GM18508 (cell line): Measurements from ENCODE around the gene MDFI.

Experiments used
- ATAC-seq: cut with Tn5 transposase; IDR thresholded peaks from one replicate; pipeline ENCODE4 v1.9.1; 2021; ENCODE audit warnings: moderate number of reproducible peaks; ENCODE audit not compliant: insufficient read depth, unreplicated experiment

The MDFI gene

GRCh38 chr6:41648070-41648585 lies 9.9 kb downstream of the MDFI start:
- no peak for ATAC-seq

GRCh38 chr6:41648921-41649320 lies 10.7 kb downstream of the MDFI start:
- no peak for ATAC-seq

GRCh38 chr6:41649596-41649995 lies 11.3 kb downstream of the MDFI start:
- no peak for ATAC-seq

- no peak for ATAC-seq
Measured at GRCh38 chr6:41650120-41650519, 11.9 kb downstream of the MDFI start.

- ATAC-seq = no peak
Measured at GRCh38 chr6:41651246-41651961, 13.1 kb downstream of the MDFI start.

DNA sequence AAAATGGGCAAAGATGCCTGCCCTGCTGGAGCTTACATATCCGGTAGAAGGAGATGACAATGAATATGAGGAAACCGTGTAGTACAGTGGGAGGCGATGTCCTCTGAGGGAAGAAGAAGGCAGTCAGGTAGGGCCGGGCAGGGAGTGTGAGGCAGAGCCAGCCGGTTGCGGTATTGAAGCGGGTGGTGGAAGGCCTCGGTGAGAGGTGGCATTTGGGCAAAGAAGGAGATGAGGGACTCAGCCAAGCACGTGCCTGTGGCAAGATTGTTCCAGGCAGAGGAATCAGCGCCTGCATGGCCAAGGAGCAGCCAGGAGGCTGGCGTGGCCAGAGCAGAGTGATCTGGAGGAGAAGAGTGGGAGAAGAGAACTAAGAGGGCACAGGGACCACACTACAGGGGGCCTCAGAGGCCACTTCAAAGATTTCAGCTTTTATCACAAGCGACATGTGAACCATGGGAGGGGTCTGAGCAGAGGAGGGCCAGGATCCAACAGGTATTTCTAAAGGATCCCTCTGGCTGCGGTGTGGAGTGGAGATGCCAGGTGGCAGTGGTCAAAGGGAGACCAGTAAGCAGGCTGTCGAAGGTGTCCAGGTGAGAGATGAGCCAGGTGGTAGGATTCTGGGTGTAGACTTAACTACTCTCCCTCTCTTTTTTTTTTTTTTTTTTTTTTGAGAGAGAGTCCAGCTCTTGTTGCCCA lies 13.8 kb downstream of the MDFI start:
- ATAC-seq = no peak

- no peak for ATAC-seq
Measured at GRCh38 chr6:41652866-41653652, 14.8 kb downstream of the MDFI start.

- no peak for ATAC-seq
Measured at GRCh38 chr6:41653691-41654090, 15.4 kb downstream of the MDFI start.

- no peak for ATAC-seq
Measured at GRCh38 chr6:41654151-41654697, 16.0 kb downstream of the MDFI start.

- no peak for ATAC-seq
Measured at GRCh38 chr6:41654698-41655151, 16.5 kb downstream of the MDFI start.

- ATAC-seq = no peak
Measured at GRCh38 chr6:41655176-41655575, 16.9 kb downstream of the MDFI start.

DNA sequence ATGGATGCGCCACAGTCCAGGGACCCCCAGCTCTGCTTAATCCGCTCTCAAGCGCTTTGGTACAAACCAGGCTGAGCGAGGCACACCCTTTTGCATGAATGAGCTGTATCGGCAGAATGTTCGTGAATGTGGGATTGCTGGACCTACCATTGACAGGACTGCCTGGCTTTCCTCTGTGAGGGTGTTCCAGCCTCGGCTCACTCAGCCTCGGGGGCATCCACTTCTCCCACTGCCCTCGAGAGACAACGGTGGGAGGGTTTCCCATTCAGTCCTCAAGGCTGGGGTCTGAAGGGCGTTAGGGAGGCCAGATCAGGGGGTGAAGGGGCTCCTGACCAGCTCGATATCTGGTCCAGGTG lies 17.4 kb downstream of the MDFI start:
- no peak for ATAC-seq

- no peak for ATAC-seq
Measured at GRCh38 chr6:41656002-41656691, 17.9 kb downstream of the MDFI start.

DNA sequence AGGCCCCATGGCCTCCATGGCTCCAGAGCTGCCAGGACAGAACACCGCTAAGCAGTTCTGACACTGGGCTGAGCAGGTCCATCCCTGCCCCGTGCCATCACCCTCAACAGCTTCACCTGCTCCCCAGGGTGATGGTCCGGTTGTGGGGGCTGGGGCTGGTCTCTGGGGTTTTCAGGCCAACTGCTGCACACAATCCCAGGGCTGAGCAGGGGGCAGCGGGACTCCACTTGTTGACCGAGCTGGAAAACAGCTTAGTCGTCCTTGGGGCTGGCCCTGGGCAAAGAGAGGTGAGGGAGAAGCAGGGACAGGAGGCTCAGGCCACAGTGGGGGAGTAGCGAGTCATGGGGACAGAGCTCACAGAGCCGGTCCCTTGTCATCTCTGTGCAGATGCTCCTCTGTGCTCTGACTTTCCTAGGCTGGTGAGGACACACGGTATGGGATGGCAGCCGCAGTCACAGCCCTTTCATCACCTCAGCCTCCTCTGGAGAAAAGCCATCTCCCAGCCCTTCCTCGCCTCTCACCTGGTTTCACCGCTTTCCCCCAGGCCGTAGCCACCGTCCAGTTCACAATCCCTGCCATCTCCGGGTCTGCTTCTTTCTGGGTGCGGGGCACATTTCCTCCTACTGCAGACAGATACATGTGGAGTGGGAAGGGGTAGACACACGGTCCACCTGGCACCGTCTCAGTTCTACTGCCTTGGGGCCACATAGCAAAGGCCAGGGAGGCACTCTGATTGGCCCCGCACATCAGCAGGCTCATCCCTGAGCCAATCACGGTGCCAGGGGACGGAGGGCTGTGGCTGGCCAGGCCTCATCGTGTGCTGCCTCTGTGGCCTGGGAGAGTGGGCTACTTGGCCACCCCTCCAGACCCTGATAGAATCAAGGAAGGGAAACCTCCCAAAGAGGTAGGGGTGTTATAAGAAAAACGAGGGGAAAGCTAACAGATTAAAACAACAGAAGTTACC lies 19.1 kb downstream of the MDFI start:
- ATAC-seq = no peak

GRCh38 chr6:41658636-41659035 lies 20.4 kb downstream of the MDFI start:
- no peak for ATAC-seq

DNA sequence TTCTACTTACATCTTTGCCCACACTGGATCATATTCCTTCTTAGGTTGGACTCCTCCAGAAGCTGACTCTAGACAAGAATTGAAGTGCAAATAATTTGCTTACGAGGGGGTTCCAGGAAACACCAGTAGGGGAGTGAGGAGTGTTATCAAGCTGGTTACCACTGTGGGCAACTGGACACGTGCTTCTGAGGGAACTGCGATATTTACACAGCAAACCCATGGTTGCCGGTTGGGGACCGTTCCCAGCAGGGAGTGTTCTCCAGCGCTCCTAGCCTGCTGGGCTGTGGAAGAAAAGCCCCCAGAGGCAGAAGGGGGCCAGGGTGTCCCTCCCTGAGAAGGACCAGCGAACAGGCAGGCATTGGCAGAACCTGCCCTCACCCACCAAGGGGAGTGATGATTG lies 21.7 kb downstream of the MDFI start:
- ATAC-seq = no peak

- no peak for ATAC-seq
Measured at GRCh38 chr6:41663568-41663967, 25.3 kb downstream of the MDFI start.

DNA sequence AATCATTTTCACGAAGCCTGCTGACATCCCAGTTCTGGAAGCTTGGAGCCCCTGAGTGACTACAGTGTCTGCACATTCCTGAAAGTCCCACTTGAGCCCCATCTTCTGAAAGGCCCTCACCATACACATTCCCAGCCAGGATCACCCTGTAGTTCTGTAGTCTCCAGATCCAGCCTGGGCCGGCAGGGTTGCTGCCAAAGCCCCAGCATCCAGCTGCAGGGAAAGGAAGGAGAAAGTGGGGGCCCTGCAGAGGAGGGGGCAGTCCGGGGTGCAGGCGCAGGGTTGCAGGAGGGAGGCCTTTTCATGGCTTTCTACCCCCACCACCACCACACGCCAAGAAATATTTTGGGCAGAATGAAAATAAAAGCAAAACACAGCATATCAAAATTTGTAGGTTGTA lies 26.0 kb downstream of the MDFI start:
- no peak for ATAC-seq

DNA sequence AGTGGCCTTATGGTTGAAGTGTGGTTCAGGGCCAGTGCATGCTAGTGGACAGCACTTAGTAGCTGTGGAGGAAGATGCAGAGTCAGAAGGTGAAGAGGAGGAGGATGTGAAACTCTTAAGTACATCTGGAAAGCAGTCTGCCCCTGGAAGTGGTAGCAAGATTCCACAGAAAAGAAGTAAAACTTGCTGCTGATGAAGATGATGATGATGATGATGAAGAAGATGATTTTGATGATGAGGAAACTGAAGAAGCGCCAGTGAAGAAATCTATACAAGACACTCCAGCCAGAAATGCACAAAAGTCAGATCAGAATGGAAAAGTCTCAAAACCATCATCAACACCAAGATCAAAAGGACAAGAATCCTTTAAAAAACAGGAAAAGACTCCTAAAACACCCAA lies 28.9 kb downstream of the MDFI start:
- ATAC-seq = no peak
